GM18867 (cell line): ENCODE results near the gene TMEM125.

Experiments
- ATAC-seq: cut with Tn5 transposase; IDR thresholded peaks from one replicate; pipeline ENCODE4 v1.9.1; 2021; ENCODE audit warnings: mild to moderate bottlenecking, moderate library complexity; ENCODE audit not compliant: unreplicated experiment

The TMEM125 gene

GRCh38 chr1:43246466-43247213, 23.1 kb upstream of the TMEM125 start:
- no peak for ATAC-seq

- no peak for ATAC-seq
Measured at GRCh38 chr1:43247256-43247921, 22.4 kb upstream of the TMEM125 start.

- no peak for ATAC-seq
Measured at GRCh38 chr1:43250351-43250761, 19.4 kb upstream of the TMEM125 start.

GRCh38 chr1:43251024-43251423, 18.8 kb upstream of the TMEM125 start:
- no peak for ATAC-seq

- ATAC-seq, result no peak
Measured at GRCh38 chr1:43252225-43252624, 17.6 kb upstream of the TMEM125 start.

GRCh38 chr1:43253173-43253572, 16.6 kb upstream of the TMEM125 start:
- no peak for ATAC-seq

GRCh38 chr1:43253876-43254275, 15.9 kb upstream of the TMEM125 start:
- no peak for ATAC-seq

GRCh38 chr1:43255438-43256210, 14.2 kb upstream of the TMEM125 start:
- no peak for ATAC-seq

GRCh38 chr1:43256675-43257570, 12.9 kb upstream of the TMEM125 start:
- ATAC-seq, result no peak

GRCh38 chr1:43258370-43258769, 11.4 kb upstream of the TMEM125 start:
- ATAC-seq, result no peak

- ATAC-seq, result no peak
Measured at GRCh38 chr1:43265431-43265830, 4.4 kb upstream of the TMEM125 start.

- no peak for ATAC-seq
Measured at GRCh38 chr1:43266881-43267280, 2.9 kb upstream of the TMEM125 start.

GRCh38 chr1:43267291-43267805, 2.4 kb upstream of the TMEM125 start:
- ATAC-seq, result no peak

- no peak for ATAC-seq
Measured at GRCh38 chr1:43267818-43268425, 1.9 kb upstream of the TMEM125 start.

GRCh38 chr1:43270421-43271095, 775 bp downstream of the TMEM125 start:
- no peak for ATAC-seq

- no peak for ATAC-seq
Measured at GRCh38 chr1:43271186-43272118, 1.7 kb downstream of the TMEM125 start.

GRCh38 chr1:43272161-43272560, 2.4 kb downstream of the TMEM125 start:
- no peak for ATAC-seq
